HEK293 (cell line): ENCODE results near the gene EPB41L5.

Experiments used
- ZNF146 ChIP-seq: fragments of 450-650 bp; formaldehyde crosslinking; IDR thresholded peaks from 2 replicates; pipeline ENCODE4 v1.5.1; 2016; ENCODE audit warnings: missing biosample characterization, missing genetic modification characterization
- ZNF292 ChIP-seq: fragments of 450-650 bp; formaldehyde crosslinking; IDR thresholded peaks from 2 replicates; pipeline ENCODE4 v1.5.1; 2016; ENCODE audit warnings: low read depth, missing biosample characterization, missing genetic modification characterization, borderline replicate concordance
- ZNF324 ChIP-seq: fragments of 450-650 bp; formaldehyde crosslinking; IDR thresholded peaks from 2 replicates; pipeline ENCODE4 v1.5.1; 2016; ENCODE audit warnings: missing biosample characterization, missing genetic modification characterization
- TF ChIP-seq, protein P1 (sequence below): IDR thresholded peaks from 2 replicates; pipeline ENCODE4 v1.6.1; 2011; ENCODE audit warnings: mild to moderate bottlenecking, low read depth, low read length, borderline replicate concordance
- TF ChIP-seq, protein P2 (sequence below): fragments of 450-650 bp; formaldehyde crosslinking; IDR thresholded peaks from 2 replicates; pipeline ENCODE4 v1.5.1; 2016; ENCODE audit warnings: missing biosample characterization, missing genetic modification characterization
- TF ChIP-seq, protein P3 (sequence below): fragments of 450-650 bp; formaldehyde crosslinking; IDR thresholded peaks from 2 replicates; pipeline ENCODE4 v1.5.1; 2016; ENCODE audit warnings: missing biosample characterization, missing genetic modification characterization

DNA sequence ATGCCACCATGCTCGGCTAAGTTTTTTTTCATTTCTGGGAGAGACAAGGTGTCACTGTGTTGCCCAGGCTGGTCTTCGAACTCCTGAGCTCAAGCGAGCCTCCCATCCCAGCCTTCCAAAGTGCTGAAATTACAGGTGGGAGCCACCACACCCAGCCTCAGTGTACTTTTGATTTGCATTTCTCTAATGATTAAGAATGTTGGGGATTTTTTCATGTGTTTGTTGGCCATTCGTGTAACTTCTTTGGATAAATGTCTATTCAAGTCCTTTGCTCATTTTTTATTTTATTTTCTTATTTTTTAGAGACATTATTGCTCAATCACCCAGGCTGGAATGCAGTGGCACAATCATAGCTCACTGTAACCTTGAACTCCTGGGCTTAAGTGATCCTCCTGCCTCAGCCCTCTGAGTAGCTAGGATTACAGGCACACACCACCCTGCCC lies 137.2 kb downstream of the EPB41L5 start:
- TF ChIP-seq, protein P1, sequence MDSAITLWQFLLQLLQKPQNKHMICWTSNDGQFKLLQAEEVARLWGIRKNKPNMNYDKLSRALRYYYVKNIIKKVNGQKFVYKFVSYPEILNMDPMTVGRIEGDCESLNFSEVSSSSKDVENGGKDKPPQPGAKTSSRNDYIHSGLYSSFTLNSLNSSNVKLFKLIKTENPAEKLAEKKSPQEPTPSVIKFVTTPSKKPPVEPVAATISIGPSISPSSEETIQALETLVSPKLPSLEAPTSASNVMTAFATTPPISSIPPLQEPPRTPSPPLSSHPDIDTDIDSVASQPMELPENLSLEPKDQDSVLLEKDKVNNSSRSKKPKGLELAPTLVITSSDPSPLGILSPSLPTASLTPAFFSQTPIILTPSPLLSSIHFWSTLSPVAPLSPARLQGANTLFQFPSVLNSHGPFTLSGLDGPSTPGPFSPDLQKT = no peak
- TF ChIP-seq, protein P2, sequence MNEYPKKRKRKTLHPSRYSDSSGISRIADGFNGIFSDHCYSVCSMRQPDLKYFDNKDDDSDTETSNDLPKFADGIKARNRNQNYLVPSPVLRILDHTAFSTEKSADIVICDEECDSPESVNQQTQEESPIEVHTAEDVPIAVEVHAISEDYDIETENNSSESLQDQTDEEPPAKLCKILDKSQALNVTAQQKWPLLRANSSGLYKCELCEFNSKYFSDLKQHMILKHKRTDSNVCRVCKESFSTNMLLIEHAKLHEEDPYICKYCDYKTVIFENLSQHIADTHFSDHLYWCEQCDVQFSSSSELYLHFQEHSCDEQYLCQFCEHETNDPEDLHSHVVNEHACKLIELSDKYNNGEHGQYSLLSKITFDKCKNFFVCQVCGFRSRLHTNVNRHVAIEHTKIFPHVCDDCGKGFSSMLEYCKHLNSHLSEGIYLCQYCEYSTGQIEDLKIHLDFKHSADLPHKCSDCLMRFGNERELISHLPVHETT (tag by site-specific recombination) = no peak
- TF ChIP-seq ZNF146 (tag by site-specific recombination) (no peak), ZNF292 (tag by site-specific recombination) (no peak), ZNF324 (tag by site-specific recombination) (no peak)
- TF ChIP-seq, protein P3, sequence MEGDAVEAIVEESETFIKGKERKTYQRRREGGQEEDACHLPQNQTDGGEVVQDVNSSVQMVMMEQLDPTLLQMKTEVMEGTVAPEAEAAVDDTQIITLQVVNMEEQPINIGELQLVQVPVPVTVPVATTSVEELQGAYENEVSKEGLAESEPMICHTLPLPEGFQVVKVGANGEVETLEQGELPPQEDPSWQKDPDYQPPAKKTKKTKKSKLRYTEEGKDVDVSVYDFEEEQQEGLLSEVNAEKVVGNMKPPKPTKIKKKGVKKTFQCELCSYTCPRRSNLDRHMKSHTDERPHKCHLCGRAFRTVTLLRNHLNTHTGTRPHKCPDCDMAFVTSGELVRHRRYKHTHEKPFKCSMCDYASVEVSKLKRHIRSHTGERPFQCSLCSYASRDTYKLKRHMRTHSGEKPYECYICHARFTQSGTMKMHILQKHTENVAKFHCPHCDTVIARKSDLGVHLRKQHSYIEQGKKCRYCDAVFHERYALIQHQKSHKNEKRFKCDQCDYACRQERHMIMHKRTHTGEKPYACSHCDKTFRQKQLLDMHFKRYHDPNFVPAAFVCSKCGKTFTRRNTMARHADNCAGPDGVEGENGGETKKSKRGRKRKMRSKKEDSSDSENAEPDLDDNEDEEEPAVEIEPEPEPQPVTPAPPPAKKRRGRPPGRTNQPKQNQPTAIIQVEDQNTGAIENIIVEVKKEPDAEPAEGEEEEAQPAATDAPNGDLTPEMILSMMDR (tag by site-specific recombination) = no peak
